B cell (primary cell): Measurements from ENCODE around the gene LPIN2.

Experiments used
- EZH2 ChIP-seq: IDR thresholded peaks from 2 replicates; pipeline ENCODE4 v1.6.1; 2012; ENCODE audit warnings: borderline replicate concordance, low read depth, mild to moderate bottlenecking, moderate library complexity, low read length; ENCODE audit not compliant: insufficient read depth, poor library complexity, severe bottlenecking
- TF ChIP-seq, protein P1 (sequence below): fragments of 200-600 bp; IDR thresholded peaks from one replicate; pipeline ENCODE4 v1.8.0; 2022; ENCODE audit warnings: antibody characterized with exemption, mild to moderate bottlenecking

DNA sequence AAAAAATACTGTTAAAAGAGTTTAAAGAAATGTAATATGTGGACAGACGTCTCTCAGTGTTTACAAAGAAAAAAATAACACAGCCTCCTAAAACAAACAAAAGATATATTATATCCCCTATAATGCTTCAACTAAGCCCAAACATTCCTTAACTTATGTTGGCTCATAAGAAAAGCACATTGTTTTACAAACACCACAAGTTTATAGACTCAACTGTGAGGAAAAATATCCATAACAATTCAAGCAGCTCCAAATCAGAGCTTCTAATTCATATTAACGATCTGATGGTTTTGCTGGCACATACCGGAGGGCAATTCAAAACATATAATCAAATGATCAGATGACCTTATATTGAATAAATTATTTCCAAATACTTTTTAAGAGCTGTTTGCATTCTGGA lies 5.5 kb downstream of the LPIN2 start:
- TF ChIP-seq, protein P1, sequence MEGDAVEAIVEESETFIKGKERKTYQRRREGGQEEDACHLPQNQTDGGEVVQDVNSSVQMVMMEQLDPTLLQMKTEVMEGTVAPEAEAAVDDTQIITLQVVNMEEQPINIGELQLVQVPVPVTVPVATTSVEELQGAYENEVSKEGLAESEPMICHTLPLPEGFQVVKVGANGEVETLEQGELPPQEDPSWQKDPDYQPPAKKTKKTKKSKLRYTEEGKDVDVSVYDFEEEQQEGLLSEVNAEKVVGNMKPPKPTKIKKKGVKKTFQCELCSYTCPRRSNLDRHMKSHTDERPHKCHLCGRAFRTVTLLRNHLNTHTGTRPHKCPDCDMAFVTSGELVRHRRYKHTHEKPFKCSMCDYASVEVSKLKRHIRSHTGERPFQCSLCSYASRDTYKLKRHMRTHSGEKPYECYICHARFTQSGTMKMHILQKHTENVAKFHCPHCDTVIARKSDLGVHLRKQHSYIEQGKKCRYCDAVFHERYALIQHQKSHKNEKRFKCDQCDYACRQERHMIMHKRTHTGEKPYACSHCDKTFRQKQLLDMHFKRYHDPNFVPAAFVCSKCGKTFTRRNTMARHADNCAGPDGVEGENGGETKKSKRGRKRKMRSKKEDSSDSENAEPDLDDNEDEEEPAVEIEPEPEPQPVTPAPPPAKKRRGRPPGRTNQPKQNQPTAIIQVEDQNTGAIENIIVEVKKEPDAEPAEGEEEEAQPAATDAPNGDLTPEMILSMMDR: no peak
- TF ChIP-seq EZH2: no peak
